ACHN (cell line): Measurements from ENCODE around the gene RNF38.
"Not testable (repeated sequence)": the region's sequence is repeated elsewhere in the genome, so short reads cannot be mapped to it uniquely, and the experiment has no call there.

Experiments
- DNase-seq: peaks from one replicate; pipeline ENCODE4 v3.0.0-alpha.2; 2015
- in situ Hi-C: cut with HindIII; loops from 2 replicates; pipeline ENCODE4 v1.10.0; 2017; ENCODE audit warnings: low sequenced_read_pairs, low pct_ligation_motif_present, low pct_unique_long_range_greater_than_20kb

RNF38 gene

DNA sequence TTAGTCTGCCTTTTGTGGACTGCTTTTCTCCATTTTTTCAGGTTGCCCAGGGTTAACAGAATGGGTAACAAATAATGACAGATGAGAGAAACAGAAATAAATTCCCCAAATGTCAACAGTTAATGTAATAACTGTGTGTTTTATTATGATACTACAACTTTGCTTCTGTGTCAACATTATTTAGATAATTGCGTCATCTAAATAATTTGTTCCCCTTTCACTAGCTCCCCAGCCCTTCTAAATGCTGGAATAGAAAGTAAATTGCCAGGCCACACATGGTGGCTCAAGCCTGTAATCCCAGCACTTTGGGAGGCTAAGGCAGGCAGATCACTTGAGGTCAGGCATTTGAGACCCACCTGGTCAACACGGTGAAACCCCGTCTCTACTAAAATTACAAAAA is 53.5 kb downstream of the RNF38 start:
- in situ Hi-C loops: no loop called here
- no peak for DNase-seq

GRCh38 chr9:36345103-36345846 is 54.8 kb downstream of the RNF38 start:
- in situ Hi-C loops: no loop called here
- no peak for DNase-seq

GRCh38 chr9:36341936-36342577 is 58.0 kb downstream of the RNF38 start:
- no peak for DNase-seq
- in situ Hi-C loops: no loop called here

DNA sequence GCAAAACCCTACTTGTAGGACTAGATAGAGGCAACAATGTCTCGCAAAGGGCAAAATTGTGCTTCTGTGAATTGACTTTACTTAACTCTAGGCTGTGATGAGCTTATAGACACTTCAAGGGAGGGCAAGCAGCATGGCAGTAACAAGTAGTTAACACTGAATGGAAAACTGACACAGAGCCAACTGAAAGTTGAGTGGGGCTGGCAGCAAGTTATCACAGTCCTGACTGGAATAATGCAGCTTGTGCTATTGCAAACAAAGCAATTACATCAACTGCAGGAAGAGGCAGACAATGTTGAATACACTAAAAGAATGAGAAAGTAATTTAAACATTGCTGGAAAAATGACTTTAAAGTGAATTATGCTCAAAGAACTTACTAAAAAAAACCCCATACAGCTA is 62.2 kb downstream of the RNF38 start:
- DNase-seq: no peak
- in situ Hi-C loops: no loop called here

DNA sequence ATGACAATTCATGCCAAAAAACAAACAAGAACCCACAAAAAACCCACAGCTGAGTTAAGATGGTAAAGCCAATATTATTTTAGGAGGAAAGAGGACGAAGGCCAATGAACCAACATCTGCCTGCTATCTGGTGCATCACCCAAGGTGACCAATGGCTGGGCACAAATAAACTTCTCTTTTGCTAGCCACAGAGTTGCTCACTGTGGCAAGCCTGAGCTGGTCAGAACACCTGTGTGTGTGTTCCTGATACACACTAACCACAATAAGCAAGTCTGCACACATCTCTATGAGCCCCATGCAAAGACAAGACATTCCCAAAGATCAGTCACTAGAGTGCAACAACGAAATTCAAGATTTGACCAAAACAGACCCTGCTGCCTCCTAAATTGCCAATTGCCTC is 63.1 kb downstream of the RNF38 start:
- in situ Hi-C loops: no loop called here
- DNase-seq: no peak

DNA sequence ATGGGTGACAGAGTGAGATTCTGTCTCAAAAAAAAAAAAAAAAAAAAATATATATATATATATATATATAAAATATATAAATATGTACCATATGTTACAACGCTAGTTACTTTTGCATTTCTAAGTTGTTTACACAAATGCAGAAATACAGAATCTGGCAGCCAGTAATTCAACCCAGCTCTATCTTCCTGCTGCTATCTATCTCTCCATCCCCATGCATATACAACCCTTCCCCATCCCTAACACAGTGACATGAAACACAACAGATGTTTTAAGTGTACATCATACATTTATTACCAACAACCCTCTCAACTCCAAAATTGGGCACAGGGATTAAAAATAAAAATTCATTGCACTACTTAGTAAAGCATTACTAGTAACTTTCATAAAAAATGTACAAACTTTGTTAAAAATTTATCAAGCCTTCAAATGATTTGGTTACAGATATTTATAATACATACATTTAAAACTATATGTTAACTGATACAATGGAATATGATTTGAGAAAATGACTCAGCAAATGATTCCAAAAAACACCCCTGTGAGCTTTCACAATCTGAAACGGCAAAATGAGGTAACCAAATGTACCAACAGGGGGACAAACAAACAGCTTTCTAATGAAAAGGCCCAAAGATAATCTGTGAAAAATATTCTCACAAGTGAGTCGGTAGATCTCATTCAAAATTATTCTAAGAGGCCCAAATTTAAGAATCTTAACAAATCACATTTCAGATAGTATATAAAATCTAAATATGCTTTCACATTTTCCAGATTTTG is 63.8 kb downstream of the RNF38 start:
- in situ Hi-C loops: no loop called here
- no peak for DNase-seq

DNA sequence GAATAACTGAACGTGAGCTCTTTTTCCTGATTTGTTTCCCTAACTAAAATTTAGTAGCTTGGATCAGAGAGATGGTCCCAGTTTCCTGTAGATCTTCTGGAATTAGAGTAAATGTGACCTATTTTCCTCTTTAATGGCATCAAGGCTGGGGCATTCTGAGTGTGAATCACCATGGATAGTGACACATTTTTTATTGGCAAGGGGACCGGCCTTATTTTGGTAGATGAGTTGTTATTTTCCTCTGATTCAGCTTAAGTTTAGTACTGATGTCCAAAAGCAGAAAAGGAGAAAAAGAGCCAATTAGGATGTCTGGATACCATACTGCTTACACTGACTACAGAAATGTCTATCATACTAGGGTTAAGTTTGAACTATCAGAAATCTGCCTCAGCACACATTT is 68.1 kb downstream of the RNF38 start:
- in situ Hi-C loops: no loop called here
- no peak for DNase-seq

- in situ Hi-C loops: no loop called here
- DNase-seq: peak; percentile 70
These were observed 71.2 kb downstream of the RNF38 start for GRCh38 chr9:36328798-36329411.

GRCh38 chr9:36325081-36325828 is 74.8 kb downstream of the RNF38 start:
- in situ Hi-C loops: no loop called here
- DNase-seq: no peak

DNA sequence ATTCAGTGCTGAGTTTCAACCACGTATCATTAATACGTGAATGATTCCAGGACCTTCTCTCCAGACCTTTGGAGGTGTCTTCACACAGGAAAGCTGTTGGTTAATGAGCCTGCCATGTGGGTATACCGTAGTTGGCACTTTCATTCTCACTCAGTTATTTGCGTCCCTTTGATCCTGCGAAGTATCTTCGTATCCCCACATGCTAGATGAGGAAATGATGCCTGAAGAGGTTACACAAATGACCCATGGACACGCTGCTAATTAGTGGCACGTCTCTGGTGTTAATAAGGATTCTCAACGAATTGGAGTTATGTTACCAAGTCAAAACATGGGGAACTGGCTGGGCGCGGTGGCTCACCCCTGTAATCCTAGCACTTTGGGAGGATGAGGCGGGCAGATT is 76.1 kb downstream of the RNF38 start:
- in situ Hi-C loops: no loop called here
- DNase-seq: no peak

GRCh38 chr9:36322462-36322861 is 77.6 kb downstream of the RNF38 start:
- in situ Hi-C loops: no loop called here
- no peak for DNase-seq

DNA sequence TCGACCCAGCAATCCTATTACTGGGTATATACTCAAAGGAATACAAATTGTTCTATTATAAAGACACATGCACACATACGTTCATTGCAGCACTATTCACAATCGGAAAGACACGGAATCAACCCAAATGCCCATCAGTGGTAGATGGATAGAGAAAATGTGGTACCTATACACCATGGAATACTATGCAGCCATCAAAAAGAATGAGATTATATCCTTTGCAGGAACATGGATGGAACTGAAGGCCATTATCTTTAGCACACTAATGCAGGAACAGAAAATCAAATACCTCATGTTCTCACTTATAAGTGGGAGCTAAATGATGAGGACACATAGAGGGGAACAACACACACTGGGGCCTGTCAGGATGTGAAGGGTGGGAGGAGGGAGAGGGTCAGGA is 78.2 kb downstream of the RNF38 start:
- in situ Hi-C loops, DNase-seq: not testable (repeated sequence)

DNA sequence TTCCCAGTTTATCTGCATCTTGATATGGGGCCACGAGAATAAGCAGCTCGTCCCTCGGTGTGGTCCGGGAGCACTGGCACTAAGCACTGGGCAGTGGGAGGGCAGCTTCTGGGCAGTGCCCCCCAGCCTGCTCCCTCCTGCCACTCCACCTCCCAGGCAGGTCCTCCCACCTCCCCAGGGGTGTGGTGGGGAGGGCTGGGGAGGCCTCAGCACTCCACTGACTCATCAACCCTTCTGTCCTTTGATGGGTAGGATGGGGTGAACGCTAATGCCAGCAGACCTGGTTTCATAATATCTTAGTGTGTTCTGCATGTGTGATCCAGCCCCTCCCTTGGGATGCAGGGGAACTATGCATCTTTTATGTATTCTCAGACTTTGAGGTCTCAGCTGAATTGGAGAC is 79.6 kb downstream of the RNF38 start:
- peak; percentile 25 for DNase-seq
- in situ Hi-C loops: no loop called here

DNA sequence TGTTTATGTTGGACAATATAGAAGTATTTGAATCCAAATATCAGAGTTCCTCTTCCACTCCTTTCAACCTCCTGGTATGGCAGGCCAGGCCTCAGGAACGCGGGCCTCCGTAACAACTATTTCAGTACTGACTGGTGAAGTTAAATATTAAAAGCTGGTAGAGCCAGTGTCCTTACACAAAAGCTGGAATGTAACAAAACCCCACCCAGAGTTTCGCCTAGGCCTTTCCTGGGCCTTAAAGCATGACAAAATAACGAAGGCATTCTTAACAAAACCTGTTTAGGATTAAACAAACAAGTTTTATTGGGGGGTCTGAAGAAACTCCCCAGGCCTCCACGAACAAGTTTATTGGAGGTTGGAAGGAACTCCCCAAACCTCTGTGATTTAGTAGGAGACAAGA is 80.3 kb downstream of the RNF38 start:
- in situ Hi-C loops: no loop called here

DNA sequence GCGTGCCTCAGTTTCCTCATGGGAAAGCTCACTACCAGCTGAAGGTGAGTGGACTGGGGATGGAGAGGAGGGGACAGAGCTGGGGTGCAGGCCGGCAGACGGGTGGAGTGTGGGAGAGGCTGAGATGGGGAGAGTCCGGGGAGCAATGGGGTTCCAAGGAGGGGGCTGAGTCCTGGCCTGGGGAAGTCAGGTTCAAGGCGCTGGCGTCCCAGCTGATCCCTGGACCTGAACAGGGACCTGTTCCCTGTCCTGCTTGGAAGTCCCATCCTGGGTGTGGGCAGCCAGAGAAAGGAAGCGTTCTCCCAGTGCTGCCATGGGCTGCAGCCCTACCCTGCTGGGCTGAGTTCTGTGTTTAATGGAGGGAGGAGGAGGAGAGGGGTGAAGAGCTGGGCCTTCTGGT is 80.9 kb downstream of the RNF38 start:
- in situ Hi-C loops: no loop called here
- DNase-seq: peak; percentile 10

More for the DNA sequence above, 80.3 kb downstream of the RNF38 start:
- DNase-seq: peak; percentile 90

GRCh38 chr9:36318212-36318802 is 81.8 kb downstream of the RNF38 start:
- DNase-seq: no peak
- in situ Hi-C loops: no loop called here

GRCh38 chr9:36317766-36318165 is 82.3 kb downstream of the RNF38 start:
- in situ Hi-C loops: no loop called here
- no peak for DNase-seq

DNA sequence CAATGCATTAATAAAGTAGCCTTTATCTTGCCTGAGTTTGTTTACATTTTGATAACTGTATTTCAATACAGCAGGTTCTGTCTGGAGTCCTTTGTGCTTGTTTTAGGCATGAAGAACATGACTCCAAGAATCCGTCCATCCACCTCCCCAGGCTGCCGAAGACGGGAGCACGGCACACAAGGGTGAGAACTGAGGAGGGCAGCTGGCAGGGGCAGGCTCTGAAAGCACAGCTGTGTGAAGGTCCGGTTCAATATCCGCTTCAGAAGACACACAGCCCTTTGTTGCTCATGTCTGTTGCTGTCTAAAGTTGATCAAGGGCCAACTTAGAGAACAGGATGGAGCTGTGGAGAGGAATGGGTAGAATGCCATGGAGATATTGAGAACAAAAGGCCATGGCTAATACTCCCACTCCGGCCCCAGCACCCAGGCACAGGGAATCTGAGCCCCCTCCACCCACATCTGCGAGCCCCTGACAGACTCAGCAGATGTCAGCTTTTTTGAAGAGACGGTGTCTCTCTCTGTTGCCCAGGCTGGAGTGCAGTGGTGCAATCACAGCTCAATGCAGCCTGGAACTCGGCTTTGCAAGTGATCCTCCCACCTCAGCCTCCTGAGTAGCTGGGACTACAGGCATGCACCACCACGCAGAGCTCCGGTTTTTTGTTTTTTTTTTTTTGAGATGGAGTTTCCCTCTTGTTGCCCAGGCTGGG is 83.3 kb downstream of the RNF38 start:
- DNase-seq: no peak
- in situ Hi-C loops: no loop called here
